RWPE2 (cell line): ENCODE data around the gene MRPL50.

Experiments
- ATAC-seq: fragments of 200-7000 bp; cut with Tn5 transposase; 3 replicates; pipeline ENCODE4 v1.9.1; 2021; ENCODE audit warnings: low read depth
- DNase-seq: peaks from one replicate; pipeline ENCODE4 v3.0.0-alpha.2; 2020; ENCODE audit warnings: low spot score
- H3K27ac ChIP-seq: fragments of 450-650 bp; 2 replicates; pipeline ENCODE4 v1.5.1; 2017; ENCODE audit warnings: mild to moderate bottlenecking; ENCODE audit not compliant: poor library complexity, severe bottlenecking
- H3K27me3 ChIP-seq: fragments of 250-450 bp; sonication (Bioruptor Pico); 2 replicates; pipeline ENCODE4 v1.5.1; 2021; ENCODE audit warnings: mild to moderate bottlenecking, moderate library complexity; ENCODE audit not compliant: insufficient read depth, poor library complexity, severe bottlenecking
- H3K36me3 ChIP-seq: fragments of 250-450 bp; sonication (Bioruptor Pico); 2 replicates; pipeline ENCODE4 v1.5.1; 2020; ENCODE audit warnings: low read depth, mild to moderate bottlenecking, moderate library complexity
- H3K4me1 ChIP-seq: fragments of 250-450 bp; sonication (Bioruptor Pico); 2 replicates; pipeline ENCODE4 v1.5.1; 2021; ENCODE audit warnings: mild to moderate bottlenecking, moderate library complexity; ENCODE audit not compliant: insufficient read depth, poor library complexity, severe bottlenecking
- H3K4me3 ChIP-seq: fragments of 250-450 bp; sonication (Bioruptor Pico); 2 replicates; pipeline ENCODE4 v1.5.1; 2021; ENCODE audit warnings: mild to moderate bottlenecking, moderate library complexity; ENCODE audit not compliant: severe bottlenecking
- H3K9me3 ChIP-seq: fragments of 250-450 bp; sonication (Bioruptor Pico); 2 replicates; pipeline ENCODE4 v1.5.1; 2021; ENCODE audit warnings: mild to moderate bottlenecking, moderate library complexity; ENCODE audit not compliant: severe bottlenecking
- CTCF ChIP-seq: fragments of 450-650 bp; IDR thresholded peaks from one replicate; pipeline ENCODE4 v1.5.1; 2017; ENCODE audit warnings: mild to moderate bottlenecking, moderate library complexity; ENCODE audit not compliant: poor library complexity, severe bottlenecking

MRPL50 gene

GRCh38 chr9:101435601-101436079, 37.2 kb upstream of the MRPL50 start, which contains the start of gene ALDOB:
ALDOB (minus strand) TSS chr9:101435774; CDS start chr9:101430887, 4,887 bp downstream.
- H3K27ac ChIP-seq, result no peak within 1 kb of the TSS
- no peaks in the 10 kb centered on the region for H3K9me3 ChIP-seq
- DNase-seq (no peak), ATAC-seq (no peak)
- peaks cover 8% of the 10 kb centered on the region for H3K27me3 ChIP-seq
- no peaks in the 10 kb centered on the region for H3K4me1 ChIP-seq
- TF ChIP-seq CTCF, result no peak
- H3K4me3 ChIP-seq, result no peak within 1 kb of the TSS
- H3K36me3 ChIP-seq, result no peaks in the 10 kb centered on the region

GRCh38 chr9:101434998-101435397, 36.6 kb upstream of the MRPL50 start:
- H3K27me3 ChIP-seq, result peaks cover 8% of the 10 kb centered on the region
- no peak for ATAC-seq

GRCh38 chr9:101433229-101433628, 34.8 kb upstream of the MRPL50 start:
- no peak for ATAC-seq
- no peak for TF ChIP-seq CTCF

More at GRCh38 chr9:101434998-101435397, 36.6 kb upstream of the MRPL50 start:
- H3K36me3 ChIP-seq, result no peaks in the 10 kb centered on the region
- no peaks in the 10 kb centered on the region for H3K9me3 ChIP-seq
- H3K4me1 ChIP-seq, result no peaks in the 10 kb centered on the region
- no peak overlapping the region for H3K27ac ChIP-seq
- no peak overlapping the region for H3K4me3 ChIP-seq
- no peak for DNase-seq
- no peak for TF ChIP-seq CTCF

GRCh38 chr9:101432740-101433139, 34.3 kb upstream of the MRPL50 start:
- H3K36me3 ChIP-seq, result no peaks in the 10 kb centered on the region
- H3K27me3 ChIP-seq, result peaks cover 8% of the 10 kb centered on the region
- H3K4me3 ChIP-seq, result no peak overlapping the region
- DNase-seq (no peak), ATAC-seq (no peak)
- TF ChIP-seq CTCF, result no peak
- H3K27ac ChIP-seq, result no peak overlapping the region
- no peaks in the 10 kb centered on the region for H3K4me1 ChIP-seq
- H3K9me3 ChIP-seq, result no peaks in the 10 kb centered on the region

More at GRCh38 chr9:101433229-101433628, 34.8 kb upstream of the MRPL50 start:
- Histone ChIP-seq H3K27ac (no peak overlapping the region), H3K9me3 (no peaks in the 10 kb centered on the region), H3K36me3 (no peaks in the 10 kb centered on the region), H3K4me1 (no peaks in the 10 kb centered on the region), H3K4me3 (no peak overlapping the region), H3K27me3 (peaks cover 8% of the 10 kb centered on the region)
- no peak for DNase-seq

- DNase-seq, result no peak
- TF ChIP-seq CTCF, result no peak
- H3K36me3 ChIP-seq, result no peaks in the 10 kb centered on the region
Observed at GRCh38 chr9:101432171-101432570, 33.8 kb upstream of the MRPL50 start.

More at GRCh38 chr9:101432171-101432570, 33.8 kb upstream of the MRPL50 start:
- no peak for ATAC-seq
- Histone ChIP-seq H3K9me3 (no peaks in the 10 kb centered on the region), H3K27ac (no peak overlapping the region), H3K4me3 (no peak overlapping the region), H3K4me1 (no peaks in the 10 kb centered on the region), H3K27me3 (peaks cover 8% of the 10 kb centered on the region)
